UCSD-AML1 (cell line): ENCODE measurements around the gene TCF19.
"Not testable (repeated sequence)": the region's sequence is repeated elsewhere in the genome, so short reads cannot be mapped to it uniquely, and the experiment has no call there.

Source experiments
- DNase-seq: peaks from one replicate; lab custom pipeline; 2025; ENCODE audit not compliant: unreplicated experiment; lab: John Stamatoyannopoulos, UW

Gene TCF19

GRCh38 chr6:31158863-31159855 is 770 bp downstream of the TCF19 start:
- DNase-seq: no peak

- DNase-seq: no peak
Observed at GRCh38 chr6:31161216-31162126, 3.1 kb downstream of the TCF19 start.

GRCh38 chr6:31162463-31163165 is 4.2 kb downstream of the TCF19 start:
- DNase-seq: no peak

- no peak for DNase-seq
Observed at GRCh38 chr6:31163922-31164321, 5.5 kb downstream of the TCF19 start.

GRCh38 chr6:31164475-31165063 is 6.2 kb downstream of the TCF19 start:
- DNase-seq: not testable (repeated sequence)

GRCh38 chr6:31165064-31165832 is 6.9 kb downstream of the TCF19 start:
- not testable (repeated sequence) for DNase-seq

- no peak for DNase-seq
Observed at GRCh38 chr6:31165986-31166385, 7.6 kb downstream of the TCF19 start.

- no peak for DNase-seq
Observed at GRCh38 chr6:31168606-31169005, 10.2 kb downstream of the TCF19 start.

- DNase-seq: no peak
Observed at GRCh38 chr6:31169123-31169857, 10.9 kb downstream of the TCF19 start.

GRCh38 chr6:31169858-31170599 is 11.6 kb downstream of the TCF19 start:
- not testable (repeated sequence) for DNase-seq

GRCh38 chr6:31170600-31170881 is 12.2 kb downstream of the TCF19 start, which contains the start of gene POU5F1:
TSS of gene POU5F1 (minus strand) at chr6:31170682. CDS start at chr6:31170620, 62 bp downstream.
- DNase-seq: no peak

- no peak for DNase-seq
Observed at GRCh38 chr6:31170987-31171671, 12.7 kb downstream of the TCF19 start.

GRCh38 chr6:31171931-31172905 is 13.8 kb downstream of the TCF19 start:
- DNase-seq: no peak

GRCh38 chr6:31172973-31173384 is 14.6 kb downstream of the TCF19 start:
- DNase-seq: no peak

- DNase-seq: no peak
Observed at GRCh38 chr6:31173406-31173805, 15.0 kb downstream of the TCF19 start.

- no peak for DNase-seq
Observed at GRCh38 chr6:31174378-31174777, 16.0 kb downstream of the TCF19 start.

GRCh38 chr6:31175971-31176370 is 17.6 kb downstream of the TCF19 start:
- DNase-seq: no peak
